Measurements from ENCODE around the gene RANBP1. TPM values are rescaled to one million over a fixed set of nuclear protein-coding genes. Genes with fewer than 3 reads are reported as not detected.
A peak's percentile ranks its signal among the peaks of the same experiment; 100 is the strongest.

The RANBP1 gene
- total and polyA plus RNA-seq, 2 of the 13 experiments (the other 11 are each of a cell fraction or from before 2014, with no cell fraction given), result 181 to 492 TPM

DNA sequence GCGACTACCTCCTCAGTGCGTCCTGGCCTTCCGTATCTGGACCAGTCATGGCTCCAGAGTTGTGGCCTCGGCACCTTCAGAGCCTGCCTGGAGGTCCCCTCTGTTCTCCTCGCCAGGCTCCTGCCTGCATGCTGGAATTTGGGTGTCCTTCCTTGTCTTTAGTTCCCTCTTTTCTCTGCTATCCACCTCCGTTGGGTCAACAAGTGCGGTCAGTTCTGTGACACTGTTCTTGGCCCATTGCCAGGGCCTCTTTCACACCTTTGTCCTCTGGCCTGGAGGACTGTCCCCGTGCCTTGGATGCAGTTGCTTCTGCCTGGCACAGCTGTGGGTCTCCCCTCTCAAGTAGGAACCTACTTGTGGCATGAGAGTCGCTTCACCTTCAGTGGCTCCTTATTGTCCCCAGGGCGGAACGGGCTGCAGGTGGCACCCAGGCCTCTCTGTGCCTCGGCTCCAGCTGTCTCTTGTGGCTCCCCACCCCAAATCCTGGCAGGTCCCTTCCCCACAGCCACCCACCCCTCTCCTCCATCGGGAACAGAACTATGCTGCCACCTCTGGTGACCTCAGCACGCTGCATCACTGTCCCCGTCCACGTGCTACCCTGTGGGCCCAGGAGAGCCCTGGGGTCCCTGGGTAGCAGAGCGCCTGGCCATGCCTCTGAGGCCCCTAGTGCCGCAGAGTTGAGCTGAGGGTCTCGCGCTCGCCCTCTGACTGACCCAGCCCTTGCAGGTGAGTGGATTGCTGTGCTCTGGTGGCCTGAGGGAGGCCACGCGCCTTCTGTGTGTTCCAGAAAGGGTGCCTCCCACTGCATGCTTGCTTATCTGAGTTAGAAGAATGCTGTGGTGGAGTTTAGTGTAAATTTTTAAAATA, 31.1 kb upstream of the RANBP1 start (continued):
- TF ChIP-seq ZNF350 (CRISPR knock-in tag; IDR thresholded peaks at IDR 0.05; ENCODE audit: borderline replicate concordance, low read depth), result no peak
- no peak for TF ChIP-seq ZNF773 (CRISPR knock-in tag; IDR thresholded peaks at IDR 0.05; ENCODE audit: borderline replicate concordance)
- no peak for TF ChIP-seq GABPA (IDR thresholded peaks at IDR 0.05; ENCODE audit: low read depth, low read length)
- TF ChIP-seq GABPA (CRISPR knock-in tag; IDR thresholded peaks at IDR 0.05; ENCODE audit: low read depth), result no peak
- no peak for TF ChIP-seq PRPF4 (IDR thresholded peaks at IDR 0.05; ENCODE audit: low read depth, low read length, poor library complexity, severe bottlenecking)
- no peak for TF ChIP-seq CHD4 (IDR thresholded peaks at IDR 0.05; ENCODE audit: borderline replicate concordance, low read length)
- no peak for TF ChIP-seq RBFOX2 (IDR thresholded peaks at IDR 0.05; ENCODE audit: low read depth, low read length)
- peak; percentile 49; the same call in 1 of the 2 replicates for TF ChIP-seq HDAC1 (CRISPR knock-in tag; IDR thresholded peaks at IDR 0.05)
- no peak for TF ChIP-seq HOXA7 (CRISPR knock-in tag; IDR thresholded peaks at IDR 0.05)
- no peak for TF ChIP-seq ZNF205 (CRISPR knock-in tag; IDR thresholded peaks at IDR 0.05)
- TF ChIP-seq, protein P1, sequence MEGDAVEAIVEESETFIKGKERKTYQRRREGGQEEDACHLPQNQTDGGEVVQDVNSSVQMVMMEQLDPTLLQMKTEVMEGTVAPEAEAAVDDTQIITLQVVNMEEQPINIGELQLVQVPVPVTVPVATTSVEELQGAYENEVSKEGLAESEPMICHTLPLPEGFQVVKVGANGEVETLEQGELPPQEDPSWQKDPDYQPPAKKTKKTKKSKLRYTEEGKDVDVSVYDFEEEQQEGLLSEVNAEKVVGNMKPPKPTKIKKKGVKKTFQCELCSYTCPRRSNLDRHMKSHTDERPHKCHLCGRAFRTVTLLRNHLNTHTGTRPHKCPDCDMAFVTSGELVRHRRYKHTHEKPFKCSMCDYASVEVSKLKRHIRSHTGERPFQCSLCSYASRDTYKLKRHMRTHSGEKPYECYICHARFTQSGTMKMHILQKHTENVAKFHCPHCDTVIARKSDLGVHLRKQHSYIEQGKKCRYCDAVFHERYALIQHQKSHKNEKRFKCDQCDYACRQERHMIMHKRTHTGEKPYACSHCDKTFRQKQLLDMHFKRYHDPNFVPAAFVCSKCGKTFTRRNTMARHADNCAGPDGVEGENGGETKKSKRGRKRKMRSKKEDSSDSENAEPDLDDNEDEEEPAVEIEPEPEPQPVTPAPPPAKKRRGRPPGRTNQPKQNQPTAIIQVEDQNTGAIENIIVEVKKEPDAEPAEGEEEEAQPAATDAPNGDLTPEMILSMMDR (CRISPR knock-in tag; IDR thresholded peaks at IDR 0.05), result peak; percentile 77
- no peak for TF ChIP-seq ZNF329 (CRISPR knock-in tag; IDR thresholded peaks at IDR 0.05; ENCODE audit: low read depth)
- no peak for TF ChIP-seq ZBTB8A (CRISPR knock-in tag; IDR thresholded peaks at IDR 0.05; ENCODE audit: borderline replicate concordance, low read depth)
- no peak for TF ChIP-seq FLYWCH1 (CRISPR knock-in tag; IDR thresholded peaks at IDR 0.05)
- no peak for TF ChIP-seq POLR2A (IDR thresholded peaks at IDR 0.05; ENCODE audit: insufficient read depth in 1 of 2, low read depth in 2 of 2, low read length in 2 of 2)
- TF ChIP-seq SATB2 (CRISPR knock-in tag; IDR thresholded peaks at IDR 0.05), result no peak
- no peak for TF ChIP-seq ZSCAN25 (CRISPR knock-in tag; IDR thresholded peaks at IDR 0.05)
- no peak for TF ChIP-seq MAFK (conservative IDR thresholded peaks at IDR 0.05 in 1 of 2, IDR thresholded peaks at IDR 0.05 in 1 of 2; ENCODE audit: low read length in 2 of 2)
- TF ChIP-seq, protein P2, sequence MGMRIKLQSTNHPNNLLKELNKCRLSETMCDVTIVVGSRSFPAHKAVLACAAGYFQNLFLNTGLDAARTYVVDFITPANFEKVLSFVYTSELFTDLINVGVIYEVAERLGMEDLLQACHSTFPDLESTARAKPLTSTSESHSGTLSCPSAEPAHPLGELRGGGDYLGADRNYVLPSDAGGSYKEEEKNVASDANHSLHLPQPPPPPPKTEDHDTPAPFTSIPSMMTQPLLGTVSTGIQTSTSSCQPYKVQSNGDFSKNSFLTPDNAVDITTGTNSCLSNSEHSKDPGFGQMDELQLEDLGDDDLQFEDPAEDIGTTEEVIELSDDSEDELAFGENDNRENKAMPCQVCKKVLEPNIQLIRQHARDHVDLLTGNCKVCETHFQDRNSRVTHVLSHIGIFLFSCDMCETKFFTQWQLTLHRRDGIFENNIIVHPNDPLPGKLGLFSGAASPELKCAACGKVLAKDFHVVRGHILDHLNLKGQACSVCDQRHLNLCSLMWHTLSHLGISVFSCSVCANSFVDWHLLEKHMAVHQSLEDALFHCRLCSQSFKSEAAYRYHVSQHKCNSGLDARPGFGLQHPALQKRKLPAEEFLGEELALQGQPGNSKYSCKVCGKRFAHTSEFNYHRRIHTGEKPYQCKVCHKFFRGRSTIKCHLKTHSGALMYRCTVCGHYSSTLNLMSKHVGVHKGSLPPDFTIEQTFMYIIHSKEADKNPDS (CRISPR knock-in tag; IDR thresholded peaks at IDR 0.05), result no peak
- TF ChIP-seq, protein P3, sequence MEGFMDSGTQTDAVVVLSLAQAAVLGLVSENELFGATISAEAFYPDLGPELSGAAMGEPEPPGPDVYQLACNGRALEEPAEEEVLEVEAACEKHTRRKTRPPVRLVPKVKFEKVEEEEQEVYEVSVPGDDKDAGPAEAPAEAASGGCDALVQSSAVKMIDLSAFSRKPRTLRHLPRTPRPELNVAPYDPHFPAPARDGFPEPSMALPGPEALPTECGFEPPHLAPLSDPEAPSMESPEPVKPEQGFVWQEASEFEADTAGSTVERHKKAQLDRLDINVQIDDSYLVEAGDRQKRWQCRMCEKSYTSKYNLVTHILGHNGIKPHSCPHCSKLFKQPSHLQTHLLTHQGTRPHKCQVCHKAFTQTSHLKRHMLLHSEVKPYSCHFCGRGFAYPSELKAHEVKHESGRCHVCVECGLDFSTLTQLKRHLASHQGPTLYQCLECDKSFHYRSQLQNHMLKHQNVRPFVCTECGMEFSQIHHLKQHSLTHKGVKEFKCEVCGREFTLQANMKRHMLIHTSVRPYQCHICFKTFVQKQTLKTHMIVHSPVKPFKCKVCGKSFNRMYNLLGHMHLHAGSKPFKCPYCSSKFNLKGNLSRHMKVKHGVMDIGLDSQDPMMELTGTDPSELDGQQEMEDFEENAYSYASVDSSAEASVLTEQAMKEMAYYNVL (CRISPR knock-in tag; IDR thresholded peaks at IDR 0.05; ENCODE audit: borderline replicate concordance), result 0 out of 2 replicates have a peak, but pooled peaks have one; percentile 32
